ENCODE data around the gene STXBP5. TPM values are rescaled to one million over a fixed set of nuclear protein-coding genes. Genes with fewer than 3 reads are reported as not detected.

The STXBP5 gene
- total and polyA plus RNA-seq, 2 of the 4 experiments (the other 2 are of a cell fraction) = 13.2 to 46.4 TPM

DNA sequence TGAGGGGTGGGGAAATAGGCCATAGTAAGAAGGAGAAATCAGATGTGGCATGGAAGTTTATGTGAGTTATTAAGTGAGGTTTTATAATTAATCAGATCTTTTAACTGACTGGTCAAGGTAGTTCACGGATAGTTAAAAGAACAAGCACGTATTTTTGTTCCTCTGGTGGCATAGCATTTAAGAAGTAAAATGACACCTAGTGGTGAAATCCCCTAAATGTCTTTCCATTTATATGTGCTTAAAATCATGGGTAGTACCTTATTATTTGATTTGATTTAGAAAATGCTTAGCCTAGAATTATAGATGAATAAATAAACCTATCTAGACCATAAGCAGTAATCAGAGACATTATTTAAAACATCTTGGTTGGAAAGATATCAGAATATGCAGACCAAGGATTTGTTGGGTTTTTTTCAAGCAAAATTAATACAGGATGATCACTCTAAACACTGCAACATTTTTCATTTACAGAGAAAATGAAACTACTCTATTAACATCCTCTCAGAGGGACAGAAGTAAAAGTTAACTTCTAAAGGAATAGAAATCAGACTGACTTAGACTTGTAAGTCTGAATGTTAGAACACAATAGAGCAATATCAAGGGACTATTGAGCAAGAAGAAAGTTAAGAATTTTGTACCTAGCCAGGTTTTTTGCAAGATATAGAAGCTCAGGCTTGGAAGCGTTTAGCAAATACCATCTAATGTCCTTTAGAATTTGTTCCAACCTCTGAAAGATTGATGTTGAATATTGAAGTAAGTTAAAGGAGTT lies 81.1 kb downstream of the STXBP5 start:
- Histone ChIP-seq H4K8ac (ENCODE audit: low read depth in 2 of 2, low read length in 2 of 2) (no peak overlapping the region), H2BK5ac (ENCODE audit: low read depth, low read length, poor library complexity, severe bottlenecking) (no peak overlapping the region), H3K9ac (ENCODE audit: low read depth, low read length) (no peak overlapping the region), H2AK9ac (replicated peaks; ENCODE audit: low read depth, low read length, poor library complexity) (no peak overlapping the region), H3K14ac (replicated peaks; ENCODE audit: low read depth, low read length) (no peak overlapping the region), H3K4me3 (ENCODE audit: insufficient read depth, low read depth, low read length) (no peak overlapping the region), H3K23ac (ENCODE audit: low read depth, low read length) (no peak overlapping the region), H2BK15ac (ENCODE audit: low read depth, low read length) (no peak overlapping the region), H3K9me3 (ENCODE audit: control insufficient read depth, insufficient read depth, low read length) (no peaks in the 10 kb centered on the region), H3K9me1 (ENCODE audit: insufficient read depth, low read length) (no peaks in the 10 kb centered on the region; the same call in 1 of the 2 replicates), H2AFZ (replicated peaks; ENCODE audit: low read length, poor library complexity) (no peak overlapping the region), H4K5ac (ENCODE audit: low read depth, low read length) (no peak overlapping the region), H3K4ac (ENCODE audit: low read depth, low read length) (no peak overlapping the region), H3K79me1 (ENCODE audit: low read depth in 1 of 2, low read length in 2 of 2) (peaks cover 9 to 29% of the 10 kb centered on the region in 2 experiments), H3K27me3 (ENCODE audit: control insufficient read depth, insufficient read depth, low read length) (no peaks in the 10 kb centered on the region), H3K56ac (ENCODE audit: extremely low read depth, insufficient read depth, low read length) (no peak overlapping the region), H3K27ac (ENCODE audit: insufficient read depth, low read length) (no peak overlapping the region), H3K4me1 (ENCODE audit: control insufficient read depth, insufficient read depth, low read length) (peaks cover 5% of the 10 kb centered on the region), H2BK20ac (ENCODE audit: low read depth, low read length) (no peak overlapping the region), H2AK5ac (ENCODE audit: low read depth, low read length) (no peak overlapping the region), H3K36me3 (ENCODE audit: control insufficient read depth, insufficient read depth, low read length) (peaks cover 11% of the 10 kb centered on the region), H4K20me1 (ENCODE audit: insufficient read depth, low read length) (no peaks in the 10 kb centered on the region), H2BK120ac (ENCODE audit: low read depth, low read length) (no peak overlapping the region), H4K91ac (ENCODE audit: insufficient read depth, low read depth, low read length) (no peak overlapping the region), H3K4me2 (ENCODE audit: low read depth, low read length) (no peak overlapping the region), H3K18ac (ENCODE audit: low read depth, low read length) (no peak overlapping the region)
- no TSS peak for BruUV-seq (replicated peaks)
- ChIA-PET CTCF (interaction anchor here (0.7 kb wide), 1 partner anchor 409 kb away, joined by 3 read pairs; no protein-coding TSS in a partner anchor), POLR2A (ENCODE audit: unreplicated experiment) (no interaction called here)
- dilution Hi-C loops (cut with HindIII; ENCODE audit: low sequenced_read_pairs, unreplicated experiment) (no loop called here), intact Hi-C loops (cut with micrococcal nuclease) (loop anchor here (2.0 kb wide), 2 partner anchors 370 to 428 kb away; no protein-coding TSS in a partner anchor), in situ Hi-C loops (cut with MboI; ENCODE audit: low sequenced_read_pairs) (loop anchor here (10.0 kb wide), 1 partner anchor 430 kb away; no protein-coding TSS in a partner anchor)
- no CpG with 5 or more reads among the region's 3 CpGs for WGBS, 2 experiments (ENCODE audit: extremely low coverage in 2 of 2, insufficient read length in 1 of 2)
- DNase-seq = peak; percentile 65
- ATAC-seq (ENCODE audit: low read depth) = peak; percentile 67
- TF ChIP-seq NFE2L2 (IDR thresholded peaks at IDR 0.05; ENCODE audit: low read depth, low read length) = no peak
- no peak for TF ChIP-seq RCOR1 (IDR thresholded peaks at IDR 0.05; ENCODE audit: insufficient replicate concordance, low read length)
- no peak for TF ChIP-seq ELK1 (IDR thresholded peaks at IDR 0.05; ENCODE audit: borderline replicate concordance, low read depth, low read length)
- no peak for TF ChIP-seq RFX5 (IDR thresholded peaks at IDR 0.05; ENCODE audit: low read depth, low read length)
- TF ChIP-seq CHD1 (IDR thresholded peaks at IDR 0.05; ENCODE audit: low read depth, low read length) = no peak
- no peak for TF ChIP-seq POLR2A (IDR thresholded peaks at IDR 0.05; ENCODE audit: low read depth, low read length)
- peak; percentile 60 for TF ChIP-seq RAD21 (IDR thresholded peaks at IDR 0.05; ENCODE audit: low read length)
- peak; percentile 56 for TF ChIP-seq CTCF (conservative IDR thresholded peaks at IDR 0.05; ENCODE audit: low read depth, low read length)
- peak; percentile 43 for TF ChIP-seq CEBPB (IDR thresholded peaks at IDR 0.05; ENCODE audit: low read depth, low read length)
- no peak for TF ChIP-seq BHLHE40 (IDR thresholded peaks at IDR 0.05; ENCODE audit: low read depth, low read length)
- peak; percentile 44 for TF ChIP-seq SMC3 (IDR thresholded peaks at IDR 0.05; ENCODE audit: low read depth, low read length)
- TF ChIP-seq MAZ (IDR thresholded peaks at IDR 0.05; ENCODE audit: borderline replicate concordance, low read depth, low read length) = no peak
- TF ChIP-seq MXI1 (IDR thresholded peaks at IDR 0.05; ENCODE audit: borderline replicate concordance, low read depth, low read length) = no peak
- no peak for TF ChIP-seq FOS (IDR thresholded peaks at IDR 0.05; ENCODE audit: low read depth, low read length)
- TF ChIP-seq USF2 (IDR thresholded peaks at IDR 0.05; ENCODE audit: low read depth, low read length) = no peak

Measured in IMR-90 (cell line).